GM18499 (cell line): ENCODE data around the gene EPB41.
"Not testable (repeated sequence)": the region's sequence is repeated elsewhere in the genome, so short reads cannot be mapped to it uniquely, and the experiment has no call there.

Experiments used
- ATAC-seq: cut with Tn5 transposase; IDR thresholded peaks from one replicate; pipeline ENCODE4 v1.9.1; 2021; ENCODE audit warnings: moderate number of reproducible peaks; ENCODE audit not compliant: insufficient read depth, unreplicated experiment

The EPB41 gene

GRCh38 chr1:29090937-29091618 is 176.7 kb downstream of the EPB41 start:
- no peak for ATAC-seq

GRCh38 chr1:29092704-29093103 is 178.3 kb downstream of the EPB41 start:
- ATAC-seq: not testable (repeated sequence)

- ATAC-seq: no peak
These were observed 180.1 kb downstream of the EPB41 start for GRCh38 chr1:29094433-29094832.

- no peak for ATAC-seq
These were observed 180.6 kb downstream of the EPB41 start for GRCh38 chr1:29094954-29095353.

- no peak for ATAC-seq
These were observed 182.0 kb downstream of the EPB41 start for GRCh38 chr1:29096231-29096886.

GRCh38 chr1:29099286-29099685 is 184.9 kb downstream of the EPB41 start:
- no peak for ATAC-seq

GRCh38 chr1:29100487-29100886 is 186.1 kb downstream of the EPB41 start:
- no peak for ATAC-seq

GRCh38 chr1:29105822-29106221 is 191.5 kb downstream of the EPB41 start:
- no peak for ATAC-seq

- ATAC-seq: not testable (repeated sequence)
These were observed 193.7 kb downstream of the EPB41 start for GRCh38 chr1:29108041-29108440.

- no peak for ATAC-seq
These were observed 198.5 kb downstream of the EPB41 start for GRCh38 chr1:29112705-29113412.

GRCh38 chr1:29113413-29114117 is 199.2 kb downstream of the EPB41 start:
- ATAC-seq: no peak

GRCh38 chr1:29114654-29115053 is 200.3 kb downstream of the EPB41 start:
- no peak for ATAC-seq

- ATAC-seq: no peak
These were observed 203.0 kb downstream of the EPB41 start for GRCh38 chr1:29117381-29117780.

GRCh38 chr1:29119121-29119929 is 205.0 kb downstream of the EPB41 start:
- no peak for ATAC-seq

- no peak for ATAC-seq
These were observed 206.0 kb downstream of the EPB41 start for GRCh38 chr1:29120367-29120766.

- ATAC-seq: no peak
These were observed 206.6 kb downstream of the EPB41 start for GRCh38 chr1:29120947-29121485.

GRCh38 chr1:29121516-29121935 is 207.2 kb downstream of the EPB41 start:
- no peak for ATAC-seq

- ATAC-seq: no peak
These were observed 207.7 kb downstream of the EPB41 start for GRCh38 chr1:29121936-29122681.

- no peak for ATAC-seq
These were observed 208.3 kb downstream of the EPB41 start for GRCh38 chr1:29122682-29123052.
